Transverse colon (tissue), 3 donors: ENCODE results near the gene ROR1.

ENCODE experiments used
- POLR2A ChIP-seq: fragments of 450-650 bp; IDR thresholded peaks from one replicate; pipeline ENCODE4 v1.6.1; 2016; ENCODE audit warnings: antibody characterized with exemption, mild to moderate bottlenecking, moderate library complexity
- TF ChIP-seq, protein P1 (sequence below), 5 experiments: fragments of 200-600 bp in 3 of 5; fragments of 450-650 bp in 2 of 5; sonication (generic) in 3 of 5; IDR thresholded peaks; 1 replicate in 2 of 5; 2 replicates in 3 of 5; pipeline ENCODE4 v1.5.1; 2016 to 2017; ENCODE audit warnings: antibody characterized with exemption in 5 of 5, inconsistent platforms in 3 of 5, mild to moderate bottlenecking in 2 of 5, moderate library complexity in 1 of 5

DNA sequence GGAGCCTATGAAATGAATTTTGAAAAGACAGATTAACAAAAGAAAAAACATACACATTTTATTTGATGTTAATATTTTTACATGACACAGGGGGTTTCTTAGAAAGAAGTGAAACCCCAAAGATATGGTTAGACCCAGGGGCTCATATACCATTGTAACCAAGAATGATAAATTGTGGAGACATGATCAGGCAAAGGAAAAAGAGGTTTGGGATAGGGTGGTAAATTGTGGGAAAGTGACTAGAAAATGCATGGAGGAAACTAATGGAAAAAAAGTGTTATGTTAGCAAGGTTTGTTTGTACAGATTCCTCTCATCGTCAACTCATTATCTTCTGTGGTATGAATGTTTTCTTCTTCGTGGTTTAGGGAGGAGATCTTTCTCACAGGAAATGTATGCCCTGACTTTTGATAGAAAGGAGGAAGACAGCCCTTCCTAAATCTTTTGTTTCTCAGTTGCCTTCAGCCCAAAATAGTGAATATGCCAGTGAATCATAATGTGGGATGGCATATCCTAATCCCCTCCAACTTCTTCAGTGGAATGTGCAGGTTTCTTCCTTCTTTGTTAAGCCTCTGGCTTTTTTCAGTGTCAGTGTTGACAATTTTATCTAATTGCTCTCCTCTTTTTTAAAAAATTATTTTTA lies 289.2 kb downstream of the ROR1 start:
- TF ChIP-seq, protein P1, sequence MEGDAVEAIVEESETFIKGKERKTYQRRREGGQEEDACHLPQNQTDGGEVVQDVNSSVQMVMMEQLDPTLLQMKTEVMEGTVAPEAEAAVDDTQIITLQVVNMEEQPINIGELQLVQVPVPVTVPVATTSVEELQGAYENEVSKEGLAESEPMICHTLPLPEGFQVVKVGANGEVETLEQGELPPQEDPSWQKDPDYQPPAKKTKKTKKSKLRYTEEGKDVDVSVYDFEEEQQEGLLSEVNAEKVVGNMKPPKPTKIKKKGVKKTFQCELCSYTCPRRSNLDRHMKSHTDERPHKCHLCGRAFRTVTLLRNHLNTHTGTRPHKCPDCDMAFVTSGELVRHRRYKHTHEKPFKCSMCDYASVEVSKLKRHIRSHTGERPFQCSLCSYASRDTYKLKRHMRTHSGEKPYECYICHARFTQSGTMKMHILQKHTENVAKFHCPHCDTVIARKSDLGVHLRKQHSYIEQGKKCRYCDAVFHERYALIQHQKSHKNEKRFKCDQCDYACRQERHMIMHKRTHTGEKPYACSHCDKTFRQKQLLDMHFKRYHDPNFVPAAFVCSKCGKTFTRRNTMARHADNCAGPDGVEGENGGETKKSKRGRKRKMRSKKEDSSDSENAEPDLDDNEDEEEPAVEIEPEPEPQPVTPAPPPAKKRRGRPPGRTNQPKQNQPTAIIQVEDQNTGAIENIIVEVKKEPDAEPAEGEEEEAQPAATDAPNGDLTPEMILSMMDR (IDR thresholded peaks at IDR 0.05), result no peak
- no peak for TF ChIP-seq POLR2A
